ENCODE data around the gene POLR2F. TPM values are rescaled to one million over a fixed set of nuclear protein-coding genes. Genes with fewer than 3 reads are reported as not detected.

Gene POLR2F
- total and polyA plus RNA-seq, 9 of the 15 experiments (the other 6 are each of a cell fraction or from before 2014, with no cell fraction given) = 98.9 to 410 (median 168) TPM

DNA sequence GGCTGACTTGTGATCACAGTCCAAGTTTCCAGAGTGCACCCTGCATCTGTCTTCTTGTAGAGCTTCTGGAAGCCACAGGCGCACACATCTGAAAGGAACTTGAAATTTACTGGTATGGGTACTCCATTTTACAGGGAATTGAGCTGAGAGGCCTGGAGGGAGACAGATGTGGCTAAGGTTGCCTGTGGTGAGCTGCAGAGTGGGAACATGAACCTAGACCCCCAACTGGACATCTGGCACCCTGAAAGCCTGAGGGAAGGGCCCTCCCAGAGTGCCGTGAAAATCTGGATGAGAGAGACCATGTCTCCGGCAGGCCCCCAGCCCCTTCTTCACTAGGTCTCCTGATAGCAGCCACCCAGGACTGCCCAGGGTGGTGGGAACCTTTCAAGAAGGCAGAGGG, 53.4 kb downstream of the POLR2F start (continued):
- TF ChIP-seq NFATC3 (IDR thresholded peaks at IDR 0.05) (no peak), SMARCB1 (IDR thresholded peaks at IDR 0.05; ENCODE audit: insufficient read length, low read depth) (no peak)

DNA sequence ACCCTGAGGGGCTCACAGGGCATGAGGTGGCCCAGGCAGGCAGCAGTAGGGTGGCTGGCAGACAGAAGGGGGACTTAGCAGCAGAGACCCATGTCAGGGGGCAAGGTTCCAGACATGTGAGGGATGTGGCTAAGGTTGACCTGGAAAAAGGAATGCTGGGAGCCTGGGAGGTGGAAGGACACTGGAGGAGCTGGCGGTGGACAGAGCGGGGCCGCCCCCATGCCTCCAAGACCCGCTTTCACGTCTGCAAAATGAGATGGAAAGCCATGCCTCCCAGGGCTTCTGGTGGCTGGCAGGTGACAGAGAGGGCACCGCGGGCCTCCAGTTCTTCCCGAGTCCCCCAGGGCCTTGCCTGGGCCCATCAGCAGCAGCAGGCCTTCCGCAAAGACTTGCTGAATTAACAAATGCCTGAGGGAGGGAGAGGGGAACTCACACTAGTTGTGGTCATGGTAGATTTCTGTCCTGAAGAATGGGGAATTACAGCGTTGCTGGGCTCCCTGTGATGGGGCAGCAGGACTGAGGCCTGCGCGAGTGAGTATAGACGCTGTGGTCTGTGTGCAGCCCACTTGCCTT, 53.9 kb downstream of the POLR2F start:
- Histone ChIP-seq H3K4me2 (ENCODE audit: insufficient read depth, low read length) (no peak overlapping the region), H3K9me3 (replicated peaks; ENCODE audit: control insufficient read depth, insufficient read depth, low read depth, low read length) (no peaks in the 10 kb centered on the region), H2AFZ (ENCODE audit: low read depth, low read length) (no peak overlapping the region), H3K4me3 (no peak overlapping the region), H4K20me1 (replicated peaks; ENCODE audit: control insufficient read depth, insufficient read depth, low read length) (no peaks in the 10 kb centered on the region), H3K9ac (ENCODE audit: insufficient read depth in 1 of 2, low read depth in 2 of 2, low read length in 2 of 2) (peak overlapping the region in 1 of 2 experiments; percentile 64; a peak in 2 of 4 replicates), H3K9me1 (ENCODE audit: control insufficient read depth, insufficient read depth, low read length) (no peaks in the 10 kb centered on the region), H3K27me3 (ENCODE audit: control insufficient read depth in 2 of 2, insufficient read depth in 2 of 2, low read length in 2 of 2) (no peaks in the 10 kb centered on the region), H3K79me2 (ENCODE audit: control insufficient read depth, insufficient read depth, low read length) (no peaks in the 10 kb centered on the region), H3K36me3 (ENCODE audit: control insufficient read depth, insufficient read depth, low read length) (no peaks in the 10 kb centered on the region), H3K4me1 (replicated peaks in 1 of 2; ENCODE audit: control insufficient read depth in 2 of 2, insufficient read depth in 2 of 2, low read length in 2 of 2) (peaks cover under 1 to 3% of the 10 kb centered on the region in 2 experiments; a peak in 2 of 5 replicates), H3K27ac (ENCODE audit: extremely low read depth, low read depth, low read length) (no peak overlapping the region)
- ChIA-PET POLR2A (interaction anchor here (0.9 kb wide), 1 partner anchor 14 kb away, joined by 4 read pairs; no protein-coding TSS in a partner anchor), CTCF (ENCODE audit: low intra/inter-chr PET ratio) (no interaction called here)
- ATAC-seq (no peak), DNase-seq (ENCODE audit: extremely low read depth in 1 of 4, low spot score in 3 of 4) (no peak), FAIRE-seq (no peak)
- 53% methylated on average over 13 of the region's 13 CpGs for WGBS (ENCODE audit: insufficient coverage, low coverage, missing lambda C conversion rate)
- BruUV-seq (replicated peaks) = no TSS peak
- intact Hi-C loops (cut with micrococcal nuclease) = no loop called here
- in situ Hi-C loops (cut with MboI) = no loop called here
- TF ChIP-seq CREB3 (tag; conservative IDR thresholded peaks at IDR 0.05; ENCODE audit: low read depth) (no peak), HCFC1 (IDR thresholded peaks at IDR 0.05; ENCODE audit: low read depth, low read length) (no peak), ZKSCAN1 (IDR thresholded peaks at IDR 0.05; ENCODE audit: low read depth, low read length) (no peak), RBBP5 (IDR thresholded peaks at IDR 0.05; ENCODE audit: borderline replicate concordance, insufficient read depth, low read length, poor library complexity, severe bottlenecking) (no peak), KLF1 (tag; IDR thresholded peaks at IDR 0.05) (no peak), XRCC4 (IDR thresholded peaks at IDR 0.05; ENCODE audit: extremely low read depth, insufficient read depth, insufficient read length) (no peak), HES1 (IDR thresholded peaks at IDR 0.05; ENCODE audit: low read depth) (no peak), ZKSCAN3 (CRISPR knock-in tag; IDR thresholded peaks at IDR 0.05) (no peak), RBM34 (IDR thresholded peaks at IDR 0.05; ENCODE audit: borderline replicate concordance, insufficient read depth, low read length) (no peak), ZNF507 (tag; conservative IDR thresholded peaks at IDR 0.05) (no peak), U2AF1 (optimal IDR thresholded peaks at IDR 0.05; ENCODE audit: low read depth, low read length) (no peak), ERF (CRISPR knock-in tag; IDR thresholded peaks at IDR 0.05) (no peak)
- TF ChIP-seq, protein P1, sequence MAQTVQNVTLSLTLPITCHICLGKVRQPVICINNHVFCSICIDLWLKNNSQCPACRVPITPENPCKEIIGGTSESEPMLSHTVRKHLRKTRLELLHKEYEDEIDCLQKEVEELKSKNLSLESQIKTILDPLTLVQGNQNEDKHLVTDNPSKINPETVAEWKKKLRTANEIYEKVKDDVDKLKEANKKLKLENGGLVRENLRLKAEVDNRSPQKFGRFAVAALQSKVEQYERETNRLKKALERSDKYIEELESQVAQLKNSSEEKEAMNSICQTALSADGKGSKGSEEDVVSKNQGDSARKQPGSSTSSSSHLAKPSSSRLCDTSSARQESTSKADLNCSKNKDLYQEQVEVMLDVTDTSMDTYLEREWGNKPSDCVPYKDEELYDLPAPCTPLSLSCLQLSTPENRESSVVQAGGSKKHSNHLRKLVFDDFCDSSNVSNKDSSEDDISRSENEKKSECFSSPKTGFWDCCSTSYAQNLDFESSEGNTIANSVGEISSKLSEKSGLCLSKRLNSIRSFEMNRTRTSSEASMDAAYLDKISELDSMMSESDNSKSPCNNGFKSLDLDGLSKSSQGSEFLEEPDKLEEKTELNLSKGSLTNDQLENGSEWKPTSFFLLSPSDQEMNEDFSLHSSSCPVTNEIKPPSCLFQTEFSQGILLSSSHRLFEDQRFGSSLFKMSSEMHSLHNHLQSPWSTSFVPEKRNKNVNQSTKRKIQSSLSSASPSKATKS (CRISPR knock-in tag; IDR thresholded peaks at IDR 0.05) = no peak
